ENCODE results near the gene SEL1L.
"Not testable (repeated sequence)": the region's sequence is repeated elsewhere in the genome, so short reads cannot be mapped to it uniquely, and the experiment has no call there.

Gene SEL1L

DNA sequence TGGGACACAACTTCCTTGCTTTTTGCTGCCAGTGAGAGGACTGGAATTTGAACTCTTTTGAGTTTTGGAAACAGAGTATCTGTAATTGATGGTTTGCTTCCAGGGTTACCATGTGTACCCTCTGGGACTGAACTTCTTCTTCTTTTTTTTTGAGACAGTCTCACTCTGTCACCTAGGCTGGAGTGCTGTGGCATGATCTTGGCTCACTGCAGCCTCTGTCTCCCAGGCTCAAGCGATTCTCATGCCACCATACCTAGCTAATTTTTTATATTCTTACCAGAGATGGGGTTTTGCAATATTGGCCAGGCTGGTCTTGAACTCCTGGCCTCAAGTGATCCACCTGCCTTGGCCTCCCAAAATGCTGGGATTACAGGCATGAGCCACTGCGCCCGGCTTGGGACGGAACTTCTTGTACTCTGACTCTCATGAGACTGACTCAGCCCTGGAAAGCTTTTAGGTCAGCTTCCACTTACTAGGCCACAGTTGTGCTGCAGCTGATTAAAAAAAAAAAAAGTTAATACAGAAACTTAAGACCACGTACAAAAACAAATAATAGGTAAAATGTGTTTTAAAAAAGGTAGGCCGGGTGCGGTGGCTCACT, 15.8 kb downstream of the SEL1L start:
- TF ChIP-seq EZH2 (IDR thresholded peaks at IDR 0.05; ENCODE audit: borderline replicate concordance, low read length), result no peak
- TF ChIP-seq, protein P1, sequence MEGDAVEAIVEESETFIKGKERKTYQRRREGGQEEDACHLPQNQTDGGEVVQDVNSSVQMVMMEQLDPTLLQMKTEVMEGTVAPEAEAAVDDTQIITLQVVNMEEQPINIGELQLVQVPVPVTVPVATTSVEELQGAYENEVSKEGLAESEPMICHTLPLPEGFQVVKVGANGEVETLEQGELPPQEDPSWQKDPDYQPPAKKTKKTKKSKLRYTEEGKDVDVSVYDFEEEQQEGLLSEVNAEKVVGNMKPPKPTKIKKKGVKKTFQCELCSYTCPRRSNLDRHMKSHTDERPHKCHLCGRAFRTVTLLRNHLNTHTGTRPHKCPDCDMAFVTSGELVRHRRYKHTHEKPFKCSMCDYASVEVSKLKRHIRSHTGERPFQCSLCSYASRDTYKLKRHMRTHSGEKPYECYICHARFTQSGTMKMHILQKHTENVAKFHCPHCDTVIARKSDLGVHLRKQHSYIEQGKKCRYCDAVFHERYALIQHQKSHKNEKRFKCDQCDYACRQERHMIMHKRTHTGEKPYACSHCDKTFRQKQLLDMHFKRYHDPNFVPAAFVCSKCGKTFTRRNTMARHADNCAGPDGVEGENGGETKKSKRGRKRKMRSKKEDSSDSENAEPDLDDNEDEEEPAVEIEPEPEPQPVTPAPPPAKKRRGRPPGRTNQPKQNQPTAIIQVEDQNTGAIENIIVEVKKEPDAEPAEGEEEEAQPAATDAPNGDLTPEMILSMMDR (IDR thresholded peaks at IDR 0.05; ENCODE audit: low read length), result no peak
- Histone ChIP-seq H3F3A (ENCODE audit: insufficient read depth, low read length) (no peaks in the 10 kb centered on the region), H3K4me2 (ENCODE audit: low read length) (no peak overlapping the region), H3K4me3 (ENCODE audit: low read depth, low read length, poor library complexity, severe bottlenecking) (no peak overlapping the region), H4K20me1 (ENCODE audit: insufficient read depth, low read length) (no peaks in the 10 kb centered on the region), H3K27me3 (ENCODE audit: insufficient read depth, low read length) (no peaks in the 10 kb centered on the region), H3K9ac (ENCODE audit: low read length) (no peak overlapping the region), H3K9me3 (ENCODE audit: low read length) (no peaks in the 10 kb centered on the region), H3K27ac (ENCODE audit: low read depth, low read length, poor library complexity, severe bottlenecking) (no peak overlapping the region), H3K4me1 (ENCODE audit: insufficient read depth, low read length, severe bottlenecking) (peaks cover 4% of the 10 kb centered on the region), H3K36me3 (ENCODE audit: insufficient read depth, low read length) (peaks cover 53% of the 10 kb centered on the region), H2AFZ (ENCODE audit: low read length) (no peak overlapping the region), H3K79me2 (ENCODE audit: insufficient read depth, low read length) (no peaks in the 10 kb centered on the region), H3K9me2 (ENCODE audit: low read depth, low read length) (no peaks in the 10 kb centered on the region)

DNA sequence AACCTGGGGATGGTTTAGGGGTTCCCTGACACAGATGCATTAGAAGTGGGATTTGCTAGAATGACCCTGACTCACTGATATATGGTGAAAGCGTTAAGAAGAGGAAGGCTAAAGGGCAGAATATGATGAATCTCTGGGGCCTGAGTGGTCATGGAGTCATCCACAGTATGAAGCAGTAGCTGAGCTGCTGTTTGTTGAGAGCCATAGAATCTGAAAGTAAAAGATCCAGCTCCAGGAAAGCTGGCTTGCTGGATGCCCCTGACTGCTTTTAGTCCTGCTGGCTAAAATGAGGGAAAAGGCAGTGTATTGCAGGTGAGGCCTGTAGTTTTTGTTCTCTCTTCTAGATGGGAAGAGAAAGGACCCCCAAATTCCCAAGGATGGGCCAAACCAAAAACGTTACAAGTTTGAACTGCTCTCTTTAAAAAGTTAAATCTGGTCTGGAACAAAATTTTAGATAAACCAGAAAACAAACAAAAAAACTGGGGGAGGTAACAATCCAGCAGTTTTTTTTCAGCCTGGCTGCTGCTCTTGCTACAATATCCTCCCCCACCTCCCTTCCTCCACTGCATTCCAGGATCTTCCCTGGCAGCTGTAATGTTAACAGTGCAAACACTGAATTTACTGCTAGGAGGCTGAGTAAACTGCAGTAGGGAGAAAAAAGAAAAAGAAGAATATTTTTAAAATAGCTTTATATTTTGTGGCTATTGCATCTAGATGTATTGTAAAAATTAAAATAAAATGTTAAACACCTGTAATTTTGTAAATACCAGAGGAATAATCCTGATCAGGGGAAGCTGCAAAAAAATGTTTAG, 16.5 kb downstream of the SEL1L start:
- Histone ChIP-seq H3K4me3 (ENCODE audit: low read depth, low read length, poor library complexity, severe bottlenecking) (no peak overlapping the region), H3K27ac (ENCODE audit: low read depth, low read length, poor library complexity, severe bottlenecking) (no peak overlapping the region), H3K9me2 (ENCODE audit: low read depth, low read length) (no peaks in the 10 kb centered on the region), H4K20me1 (ENCODE audit: insufficient read depth, low read length) (no peaks in the 10 kb centered on the region), H2AFZ (ENCODE audit: low read length) (no peak overlapping the region), H3K27me3 (ENCODE audit: insufficient read depth, low read length) (no peaks in the 10 kb centered on the region), H3F3A (ENCODE audit: insufficient read depth, low read length) (no peaks in the 10 kb centered on the region), H3K4me2 (ENCODE audit: low read length) (no peak overlapping the region), H3K79me2 (ENCODE audit: insufficient read depth, low read length) (no peaks in the 10 kb centered on the region), H3K9ac (ENCODE audit: low read length) (no peak overlapping the region), H3K36me3 (ENCODE audit: insufficient read depth, low read length) (peaks cover 47% of the 10 kb centered on the region), H3K4me1 (ENCODE audit: insufficient read depth, low read length, severe bottlenecking) (peaks cover 4% of the 10 kb centered on the region), H3K9me3 (ENCODE audit: low read length) (no peaks in the 10 kb centered on the region)
- TF ChIP-seq EZH2 (IDR thresholded peaks at IDR 0.05; ENCODE audit: borderline replicate concordance, low read length), result no peak
- TF ChIP-seq, protein P1 (IDR thresholded peaks at IDR 0.05; ENCODE audit: low read length), result no peak

DNA sequence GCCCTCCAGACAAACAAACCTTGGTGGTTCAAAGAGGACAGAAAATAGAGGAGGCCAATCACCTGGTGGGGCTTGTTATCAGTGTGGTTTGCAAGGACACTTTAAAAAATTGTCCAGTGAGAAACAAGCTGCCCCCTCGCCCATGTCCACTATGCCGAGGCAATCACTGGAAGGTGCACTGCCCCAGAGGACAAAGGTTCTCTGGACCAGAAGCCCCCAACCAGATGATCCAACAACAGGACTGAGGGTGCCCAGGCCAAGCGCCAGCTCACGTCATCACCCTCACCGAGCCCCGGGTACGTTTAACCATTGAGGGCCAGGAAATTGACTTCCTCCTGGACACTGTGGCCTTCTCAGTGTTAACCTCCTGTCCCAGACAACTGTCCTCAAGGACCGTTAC, 17.7 kb downstream of the SEL1L start:
- H3K36me3 ChIP-seq (ENCODE audit: insufficient read depth, low read length), result peaks cover 44% of the 10 kb centered on the region
- not testable (repeated sequence) for H3K9me3 ChIP-seq (ENCODE audit: low read length); H3K27ac ChIP-seq (ENCODE audit: low read depth, low read length, poor library complexity, severe bottlenecking); H3K4me2 ChIP-seq (ENCODE audit: low read length); H3F3A ChIP-seq (ENCODE audit: insufficient read depth, low read length); H3K4me3 ChIP-seq (ENCODE audit: low read depth, low read length, poor library complexity, severe bottlenecking); H3K9ac ChIP-seq (ENCODE audit: low read length); H3K79me2 ChIP-seq (ENCODE audit: insufficient read depth, low read length); H4K20me1 ChIP-seq (ENCODE audit: insufficient read depth, low read length); H2AFZ ChIP-seq (ENCODE audit: low read length); H3K27me3 ChIP-seq (ENCODE audit: insufficient read depth, low read length); H3K4me1 ChIP-seq (ENCODE audit: insufficient read depth, low read length, severe bottlenecking); H3K9me2 ChIP-seq (ENCODE audit: low read depth, low read length)

DNA sequence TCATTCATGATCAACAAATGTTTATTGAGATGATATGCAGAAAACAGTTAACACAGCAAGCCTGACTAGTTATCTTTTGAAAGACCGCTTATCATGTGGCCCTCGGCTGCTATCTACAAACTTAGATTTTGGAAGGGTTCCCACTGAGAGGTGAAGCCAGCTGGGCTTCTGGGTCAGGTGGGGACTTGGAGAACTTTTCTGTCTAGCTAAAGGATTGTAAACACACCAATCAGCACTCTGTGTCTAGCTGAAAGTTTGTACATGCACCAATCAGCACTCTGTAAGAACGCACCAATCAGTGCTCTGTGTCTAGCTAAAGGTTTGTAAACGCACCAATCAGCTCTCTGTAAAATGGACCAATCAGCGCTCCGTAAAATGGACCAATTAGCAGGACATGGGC, 20.8 kb downstream of the SEL1L start:
- H3K4me3 ChIP-seq (ENCODE audit: low read depth, low read length, poor library complexity, severe bottlenecking); H3K4me1 ChIP-seq (ENCODE audit: insufficient read depth, low read length, severe bottlenecking); H3K4me2 ChIP-seq (ENCODE audit: low read length); H3K9me2 ChIP-seq (ENCODE audit: low read depth, low read length); H3K79me2 ChIP-seq (ENCODE audit: insufficient read depth, low read length); H3F3A ChIP-seq (ENCODE audit: insufficient read depth, low read length); H3K9ac ChIP-seq (ENCODE audit: low read length); H3K9me3 ChIP-seq (ENCODE audit: low read length); H2AFZ ChIP-seq (ENCODE audit: low read length); H3K27me3 ChIP-seq (ENCODE audit: insufficient read depth, low read length); H3K27ac ChIP-seq (ENCODE audit: low read depth, low read length, poor library complexity, severe bottlenecking); H4K20me1 ChIP-seq (ENCODE audit: insufficient read depth, low read length): not testable (repeated sequence)
- H3K36me3 ChIP-seq (ENCODE audit: insufficient read depth, low read length), result peaks cover 48% of the 10 kb centered on the region

Measured in OCI-LY1 (cell line).